Stimulated activated naive CD4-positive, alpha-beta T cell treated with Interleukin-2 at 50 U/mL for 16 hours (primary cell): ENCODE measurements around the gene NCL.

Source experiments
- DNase-seq: peaks from one replicate; lab custom pipeline; 2025; lab: John Stamatoyannopoulos, UW

NCL gene

GRCh38 chr2:231463698-231464575, at the start of gene NCL:
TSS of gene NCL (minus strand) at chr2:231464484. CDS start at chr2:231464353, 131 bp downstream.
- peak; percentile 89 for DNase-seq

- DNase-seq: no peak
Measured at GRCh38 chr2:231513746-231514224, 49.5 kb upstream of the NCL start.

- DNase-seq: no peak
Measured at GRCh38 chr2:231512222-231512621, 47.9 kb upstream of the NCL start.

- DNase-seq: no peak
Measured at GRCh38 chr2:231503766-231504165, 39.5 kb upstream of the NCL start.

- no peak for DNase-seq
Measured at GRCh38 chr2:231502596-231502995, 38.3 kb upstream of the NCL start.

GRCh38 chr2:231497651-231498050, 33.4 kb upstream of the NCL start:
- DNase-seq: no peak

- no peak for DNase-seq
Measured at GRCh38 chr2:231494669-231495068, 30.4 kb upstream of the NCL start.

- DNase-seq: no peak
Measured at GRCh38 chr2:231490801-231491200, 26.5 kb upstream of the NCL start.

GRCh38 chr2:231489990-231490389, 25.7 kb upstream of the NCL start:
- DNase-seq: no peak

- DNase-seq: no peak
Measured at GRCh38 chr2:231488331-231488730, 24.0 kb upstream of the NCL start.

- DNase-seq: no peak
Measured at GRCh38 chr2:231486851-231487596, 22.7 kb upstream of the NCL start.

GRCh38 chr2:231483398-231484329, 19.4 kb upstream of the NCL start:
- DNase-seq: peak; percentile 22

GRCh38 chr2:231482806-231483391, 18.6 kb upstream of the NCL start:
- peak; percentile 70 for DNase-seq

- no peak for DNase-seq
Measured at GRCh38 chr2:231480781-231481180, 16.5 kb upstream of the NCL start.

GRCh38 chr2:231479455-231479854, 15.2 kb upstream of the NCL start:
- no peak for DNase-seq

- no peak for DNase-seq
Measured at GRCh38 chr2:231476920-231477319, 12.6 kb upstream of the NCL start.

- DNase-seq: no peak
Measured at GRCh38 chr2:231475965-231476364, 11.7 kb upstream of the NCL start.

GRCh38 chr2:231472816-231473215, 8.5 kb upstream of the NCL start:
- DNase-seq: no peak

GRCh38 chr2:231470246-231470900, 6.1 kb upstream of the NCL start:
- no peak for DNase-seq

- DNase-seq: no peak
Measured at GRCh38 chr2:231469583-231469950, 5.3 kb upstream of the NCL start.
